ENCODE measurements around the gene TOLLIP. TPM values are rescaled to one million over a fixed set of nuclear protein-coding genes. Genes with fewer than 3 reads are reported as not detected.
"Not testable (repeated sequence)": the region's sequence is repeated elsewhere in the genome, so short reads cannot be mapped to it uniquely, and the experiment has no call there.

The TOLLIP gene
- total RNA-seq, 1 experiment from 2014 or later: 16.3 TPM

- not testable (repeated sequence) for DNase-seq (ENCODE audit: low read depth)
These were observed 63.1 kb downstream of the TOLLIP start for GRCh38 chr11:1246301-1246700.

DNA sequence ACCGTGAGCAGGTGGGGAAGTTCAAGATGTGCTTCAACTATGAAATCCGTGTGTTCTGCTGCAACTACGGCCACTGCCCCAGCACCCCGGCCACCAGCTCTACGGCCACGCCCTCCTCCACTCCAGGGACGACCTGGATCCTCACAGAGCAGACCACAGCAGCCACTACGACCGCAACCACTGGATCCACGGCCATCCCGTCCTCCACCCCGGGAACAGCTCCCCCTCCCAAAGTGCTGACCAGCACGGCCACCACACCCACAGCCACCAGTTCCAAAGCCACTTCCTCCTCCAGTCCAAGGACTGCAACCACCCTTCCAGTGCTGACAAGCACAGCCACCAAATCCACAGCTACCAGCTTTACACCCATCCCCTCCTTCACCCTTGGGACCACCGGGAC, 63.7 kb downstream of the TOLLIP start:
- DNase-seq (ENCODE audit: low read depth): not testable (repeated sequence)

DNA sequence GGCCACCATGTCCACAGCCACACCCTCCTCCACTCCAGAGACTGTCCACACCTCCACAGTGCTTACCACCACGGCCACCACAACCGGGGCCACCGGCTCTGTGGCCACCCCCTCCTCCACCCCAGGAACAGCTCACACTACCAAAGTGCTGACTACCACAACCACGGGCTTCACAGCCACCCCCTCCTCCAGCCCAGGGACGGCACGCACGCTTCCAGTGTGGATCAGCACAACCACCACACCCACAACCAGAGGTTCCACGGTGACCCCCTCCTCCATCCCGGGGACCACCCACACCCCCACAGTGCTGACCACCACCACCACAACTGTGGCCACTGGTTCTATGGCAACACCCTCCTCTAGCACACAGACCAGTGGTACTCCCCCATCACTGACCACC, 64.9 kb downstream of the TOLLIP start:
- not testable (repeated sequence) for DNase-seq (ENCODE audit: low read depth)

GRCh38 chr11:1243521-1243920, 65.9 kb downstream of the TOLLIP start:
- DNase-seq (ENCODE audit: low read depth): not testable (repeated sequence)

GRCh38 chr11:1242751-1243150, 66.7 kb downstream of the TOLLIP start:
- not testable (repeated sequence) for DNase-seq (ENCODE audit: low read depth)

- no peak for DNase-seq (ENCODE audit: low read depth)
These were observed 67.1 kb downstream of the TOLLIP start for GRCh38 chr11:1242289-1242688.

GRCh38 chr11:1241706-1242105, 67.7 kb downstream of the TOLLIP start:
- no peak for DNase-seq (ENCODE audit: low read depth)

DNA sequence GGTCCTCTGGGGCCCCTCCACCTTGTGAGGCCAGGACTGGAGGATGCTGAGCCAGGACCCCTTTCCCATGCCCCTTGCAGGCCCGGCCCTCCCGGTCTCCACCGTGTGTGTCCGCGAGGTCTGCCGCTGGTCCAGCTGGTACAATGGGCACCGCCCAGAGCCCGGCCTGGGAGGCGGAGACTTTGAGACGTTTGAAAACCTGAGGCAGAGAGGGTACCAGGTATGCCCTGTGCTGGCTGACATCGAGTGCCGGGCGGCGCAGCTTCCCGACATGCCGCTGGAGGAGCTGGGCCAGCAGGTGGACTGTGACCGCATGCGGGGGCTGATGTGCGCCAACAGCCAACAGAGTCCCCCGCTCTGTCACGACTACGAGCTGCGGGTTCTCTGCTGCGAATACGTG, 68.7 kb downstream of the TOLLIP start:
- DNase-seq (ENCODE audit: low read depth): no peak

- no peak for DNase-seq (ENCODE audit: low read depth)
These were observed 69.7 kb downstream of the TOLLIP start for GRCh38 chr11:1239596-1240205.

DNA sequence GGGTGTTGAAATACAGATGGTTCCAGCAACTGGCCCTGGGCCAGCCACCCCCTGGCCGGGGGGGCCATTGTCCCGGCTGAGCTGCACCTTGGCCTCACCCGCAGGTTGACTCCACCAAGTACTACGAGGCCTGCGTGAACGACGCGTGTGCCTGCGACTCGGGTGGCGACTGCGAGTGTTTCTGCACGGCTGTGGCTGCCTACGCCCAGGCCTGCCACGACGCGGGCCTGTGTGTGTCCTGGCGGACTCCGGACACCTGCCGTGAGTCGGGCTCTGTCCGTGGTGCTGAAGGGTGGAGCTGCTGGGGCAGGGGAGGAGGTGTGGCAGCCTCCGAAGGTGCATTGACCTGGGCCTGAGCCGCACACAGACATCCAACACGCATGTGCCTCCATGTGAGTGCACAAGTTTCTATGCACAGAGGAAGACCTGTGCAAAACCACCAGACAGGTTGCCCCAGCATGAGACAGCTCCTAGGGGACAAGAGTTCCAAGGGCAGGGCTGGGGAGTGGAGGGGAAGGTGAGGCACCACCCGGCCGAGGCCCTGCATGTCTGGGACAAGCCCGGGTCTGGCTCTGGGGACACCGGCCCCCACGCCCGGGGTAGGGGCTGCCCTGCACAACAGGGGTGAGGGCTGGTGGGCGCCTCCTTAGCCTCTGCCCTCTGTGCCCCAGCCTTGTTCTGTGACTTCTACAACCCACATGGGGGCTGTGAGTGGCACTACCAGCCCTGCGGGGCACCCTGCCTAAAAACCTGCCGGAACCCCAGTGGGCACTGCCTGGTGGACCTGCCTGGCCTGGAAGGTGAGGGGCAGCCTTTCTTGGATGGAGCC, 70.5 kb downstream of the TOLLIP start:
- DNase-seq (ENCODE audit: low read depth): peak; percentile 27

- no peak for DNase-seq (ENCODE audit: low read depth)
These were observed 71.6 kb downstream of the TOLLIP start for GRCh38 chr11:1237851-1238250.

DNA sequence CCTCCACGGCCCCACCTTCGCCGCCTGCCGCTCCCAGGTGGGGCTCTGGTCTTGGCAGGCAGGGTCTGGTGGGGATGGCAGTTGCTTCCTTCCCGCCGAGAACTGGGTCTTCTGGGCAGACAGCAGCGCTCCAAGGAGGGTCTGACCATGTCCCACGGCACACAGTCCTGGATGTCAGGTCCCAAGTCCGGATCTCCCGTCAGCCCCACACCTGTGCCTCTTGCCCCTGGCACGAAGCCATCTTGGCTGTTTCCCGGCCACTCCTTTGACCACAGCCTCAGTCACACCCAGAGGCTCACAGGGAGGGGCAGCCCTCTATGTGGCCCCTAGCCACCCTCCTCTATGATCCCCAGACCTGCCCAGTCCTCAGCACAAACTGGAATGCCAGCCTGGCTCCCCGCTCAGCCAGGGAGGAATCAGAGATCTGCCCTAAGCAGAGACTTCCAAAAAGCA, 72.3 kb downstream of the TOLLIP start:
- DNase-seq (ENCODE audit: low read depth): no peak

GRCh38 chr11:1236316-1237127, 72.9 kb downstream of the TOLLIP start:
- no peak for DNase-seq (ENCODE audit: low read depth)

DNA sequence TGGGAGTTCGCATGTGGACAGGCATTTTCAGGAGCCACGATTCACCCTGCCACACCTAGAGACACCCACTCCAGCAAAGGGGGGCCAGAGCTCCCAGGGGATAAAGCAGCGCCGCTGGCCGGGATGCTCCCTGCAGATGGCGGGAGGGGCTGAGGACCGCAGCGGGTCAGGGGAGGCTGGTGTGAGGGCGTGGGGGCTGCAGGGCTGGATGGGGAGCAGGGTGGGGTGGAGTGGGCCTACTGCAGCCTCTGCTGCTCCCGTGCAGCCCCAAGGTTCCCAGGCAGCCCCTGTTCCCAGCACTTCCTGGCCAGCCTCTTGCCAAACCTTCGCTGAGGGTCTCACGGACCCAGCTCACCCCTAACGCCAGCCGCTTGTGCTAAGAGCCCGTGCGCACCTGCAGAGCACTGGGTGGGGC, 73.5 kb downstream of the TOLLIP start:
- DNase-seq (ENCODE audit: low read depth): no peak

- no peak for DNase-seq (ENCODE audit: low read depth)
These were observed 74.0 kb downstream of the TOLLIP start for GRCh38 chr11:1235306-1235900.

DNA sequence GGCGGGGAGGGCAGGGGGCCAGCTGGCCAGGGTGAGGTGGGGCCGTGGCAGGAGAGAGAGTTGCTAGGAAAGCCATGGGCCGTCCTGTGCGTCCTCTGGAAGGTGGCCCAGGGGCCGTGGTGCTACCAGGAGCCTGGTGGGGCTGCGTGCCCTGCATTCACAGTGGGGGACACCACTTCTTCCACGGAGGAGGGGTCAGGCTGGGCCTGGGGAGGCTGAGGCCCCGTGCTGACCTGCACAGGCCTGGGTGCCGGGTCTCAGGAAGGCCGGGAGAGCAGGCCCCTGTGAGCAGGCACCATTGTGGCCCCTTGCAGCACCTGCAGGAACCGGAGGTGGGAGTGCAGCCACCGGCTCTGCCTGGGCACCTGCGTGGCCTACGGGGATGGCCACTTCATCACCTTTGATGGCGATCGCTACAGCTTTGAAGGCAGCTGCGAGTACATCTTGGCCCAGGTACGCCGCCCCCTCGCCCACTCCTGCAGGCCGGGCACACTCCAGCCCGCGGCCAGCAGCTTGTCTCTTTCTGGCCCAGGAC, 74.6 kb downstream of the TOLLIP start:
- no peak for DNase-seq (ENCODE audit: low read depth)

- no peak for DNase-seq (ENCODE audit: low read depth)
These were observed 75.2 kb downstream of the TOLLIP start for GRCh38 chr11:1234054-1234720.

DNA sequence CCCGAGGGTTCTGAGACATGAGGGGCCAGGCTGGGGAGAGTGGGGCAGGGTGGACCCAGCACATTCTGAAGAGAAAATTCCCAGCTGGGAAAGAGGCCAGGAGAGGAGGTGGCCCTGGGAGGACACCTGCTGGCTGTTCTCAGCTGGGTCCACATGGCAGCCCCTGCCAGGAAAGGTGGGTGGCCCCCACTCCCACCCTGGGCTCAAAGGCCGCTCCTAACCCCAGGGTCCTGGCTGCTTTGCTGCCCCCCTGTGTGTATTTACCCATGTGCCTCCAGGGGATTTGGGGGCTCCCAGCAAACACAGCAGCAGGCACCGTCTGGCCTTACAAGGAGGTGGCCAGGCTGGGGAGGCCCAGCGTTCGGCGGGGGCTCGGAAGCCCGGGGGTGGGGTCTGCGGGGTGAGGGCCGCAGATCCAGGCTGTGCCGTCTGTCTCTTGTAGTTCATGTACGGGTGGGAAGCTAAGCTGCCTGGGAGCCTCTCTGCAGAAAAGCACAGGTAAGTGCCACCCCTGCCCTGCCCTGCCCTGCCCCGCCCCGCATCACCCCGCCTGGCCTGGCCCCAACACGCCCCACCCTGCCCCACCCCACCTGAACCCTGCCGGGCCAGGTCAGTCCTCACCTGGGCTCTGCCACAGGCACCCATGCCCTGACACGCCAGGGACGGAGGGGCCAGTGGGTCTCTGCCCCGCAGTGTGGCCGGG, 75.9 kb downstream of the TOLLIP start:
- DNase-seq (ENCODE audit: low read depth): no peak

- DNase-seq (ENCODE audit: low read depth): no peak
These were observed 76.5 kb downstream of the TOLLIP start for GRCh38 chr11:1232883-1233321.
